ENCODE results near the gene RNF6. TPM values are rescaled to one million over a fixed set of nuclear protein-coding genes. Genes with fewer than 3 reads are reported as not detected.
"Not testable (repeated sequence)": the region's sequence is repeated elsewhere in the genome, so short reads cannot be mapped to it uniquely, and the experiment has no call there.

The RNF6 gene
- 33.5 and 37.6 TPM in 2 replicates for total RNA-seq (2014; rRNA removed; shearing (Covaris generic))
- polyA plus RNA-seq (2015; cell fraction: cytosol; rRNA removed), result 24.4 and 30.0 TPM in 2 replicates
- 23.4 and 23.5 TPM in 2 replicates for polyA plus RNA-seq (2015; cell fraction: nucleus; rRNA removed)

GRCh38 chr13:26221721-26222519, at the start of gene RNF6:
Gene RNF6, minus strand, starts transcription at chr13:26222314. Its CDS starts 2,665 bp downstream, at chr13:26219649.
- peak; percentile 98 for DNase-seq (ENCODE audit: low read depth)

GRCh38 chr13:26270707-26271106, 48.6 kb upstream of the RNF6 start:
- no peak for DNase-seq (ENCODE audit: low read depth)

GRCh38 chr13:26266311-26266710, 44.2 kb upstream of the RNF6 start:
- no peak for DNase-seq (ENCODE audit: low read depth)

GRCh38 chr13:26262156-26262555, 40.0 kb upstream of the RNF6 start:
- no peak for DNase-seq (ENCODE audit: low read depth)

GRCh38 chr13:26259634-26260033, 37.5 kb upstream of the RNF6 start:
- no peak for DNase-seq (ENCODE audit: low read depth)

- no peak for DNase-seq (ENCODE audit: low read depth)
These were observed 34.9 kb upstream of the RNF6 start for GRCh38 chr13:26257049-26257448.

GRCh38 chr13:26255691-26256277, 33.7 kb upstream of the RNF6 start:
- no peak for DNase-seq (ENCODE audit: low read depth)

GRCh38 chr13:26255115-26255514, 33.0 kb upstream of the RNF6 start:
- DNase-seq (ENCODE audit: low read depth), result no peak

- peak; percentile 42 for DNase-seq (ENCODE audit: low read depth)
These were observed 32.5 kb upstream of the RNF6 start for GRCh38 chr13:26254583-26255111.

- DNase-seq (ENCODE audit: low read depth), result peak; percentile 91
These were observed 31.9 kb upstream of the RNF6 start, which contains the start of gene CDK8 for GRCh38 chr13:26253787-26254582. Gene CDK8, plus strand, starts transcription at chr13:26254129. Its CDS starts 513 bp downstream, at chr13:26254642.

- no peak for DNase-seq (ENCODE audit: low read depth)
These were observed 31.2 kb upstream of the RNF6 start for GRCh38 chr13:26253262-26253786.

- not testable (repeated sequence) for DNase-seq (ENCODE audit: low read depth)
These were observed 29.9 kb upstream of the RNF6 start for GRCh38 chr13:26252006-26252405.

- no peak for DNase-seq (ENCODE audit: low read depth)
These were observed 27.4 kb upstream of the RNF6 start for GRCh38 chr13:26249551-26249950.

GRCh38 chr13:26247608-26248007, 25.5 kb upstream of the RNF6 start:
- no peak for DNase-seq (ENCODE audit: low read depth)

GRCh38 chr13:26247011-26247410, 24.9 kb upstream of the RNF6 start:
- no peak for DNase-seq (ENCODE audit: low read depth)

GRCh38 chr13:26246154-26246553, 24.0 kb upstream of the RNF6 start:
- no peak for DNase-seq (ENCODE audit: low read depth)

- DNase-seq (ENCODE audit: low read depth), result no peak
These were observed 14.2 kb upstream of the RNF6 start for GRCh38 chr13:26236296-26236695.

GRCh38 chr13:26230703-26231102, 8.6 kb upstream of the RNF6 start:
- DNase-seq (ENCODE audit: low read depth), result no peak

GRCh38 chr13:26229080-26229615, 7.0 kb upstream of the RNF6 start:
- DNase-seq (ENCODE audit: low read depth), result no peak

- DNase-seq (ENCODE audit: low read depth), result no peak
These were observed 6.0 kb upstream of the RNF6 start for GRCh38 chr13:26228096-26228495.
